ENCODE data around the gene PPFIA4. TPM values are rescaled to one million over a fixed set of nuclear protein-coding genes. Genes with fewer than 3 reads are reported as not detected.

The PPFIA4 gene
- total and polyA plus RNA-seq, 8 donors: 0.29 to 2.2 (median 0.89) TPM; not detected in 1

DNA sequence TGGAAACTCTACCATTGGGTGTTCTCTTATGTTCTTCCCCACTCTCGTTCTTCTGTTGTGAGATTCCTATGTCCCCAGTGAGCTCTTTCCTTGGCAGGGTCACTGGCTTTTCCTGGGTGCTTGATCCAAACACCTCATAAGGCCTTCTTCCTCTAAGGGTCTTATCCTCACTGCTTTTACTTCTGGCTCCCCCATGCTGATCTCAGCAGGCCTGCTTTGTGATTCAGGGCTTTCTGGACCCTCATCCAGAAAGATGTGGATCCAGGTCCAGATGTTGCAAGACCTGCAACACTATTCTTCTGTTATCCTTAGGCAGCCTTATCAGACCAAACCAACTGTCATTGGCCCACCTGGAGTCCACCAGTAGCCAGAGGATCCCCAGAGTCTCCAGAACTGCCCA lies 70.7 kb downstream of the PPFIA4 start:
- H3K9me3 ChIP-seq: peaks cover 4 to 30% (median 17%) of the 10 kb centered on the region in 4 donors
- intact Hi-C loops (cut with DNase I; ENCODE audit: low total_unique reads): no loop called here
- WGBS, 5 donors: 75 to 91% (median 84%) methylated on average over 1 of the region's 1 CpG
- TF ChIP-seq EP300 (IDR thresholded peaks at IDR 0.05): no peak
- TF ChIP-seq POLR2AphosphoS5 (IDR thresholded peaks at IDR 0.05): no peak
- TF ChIP-seq, protein P1, sequence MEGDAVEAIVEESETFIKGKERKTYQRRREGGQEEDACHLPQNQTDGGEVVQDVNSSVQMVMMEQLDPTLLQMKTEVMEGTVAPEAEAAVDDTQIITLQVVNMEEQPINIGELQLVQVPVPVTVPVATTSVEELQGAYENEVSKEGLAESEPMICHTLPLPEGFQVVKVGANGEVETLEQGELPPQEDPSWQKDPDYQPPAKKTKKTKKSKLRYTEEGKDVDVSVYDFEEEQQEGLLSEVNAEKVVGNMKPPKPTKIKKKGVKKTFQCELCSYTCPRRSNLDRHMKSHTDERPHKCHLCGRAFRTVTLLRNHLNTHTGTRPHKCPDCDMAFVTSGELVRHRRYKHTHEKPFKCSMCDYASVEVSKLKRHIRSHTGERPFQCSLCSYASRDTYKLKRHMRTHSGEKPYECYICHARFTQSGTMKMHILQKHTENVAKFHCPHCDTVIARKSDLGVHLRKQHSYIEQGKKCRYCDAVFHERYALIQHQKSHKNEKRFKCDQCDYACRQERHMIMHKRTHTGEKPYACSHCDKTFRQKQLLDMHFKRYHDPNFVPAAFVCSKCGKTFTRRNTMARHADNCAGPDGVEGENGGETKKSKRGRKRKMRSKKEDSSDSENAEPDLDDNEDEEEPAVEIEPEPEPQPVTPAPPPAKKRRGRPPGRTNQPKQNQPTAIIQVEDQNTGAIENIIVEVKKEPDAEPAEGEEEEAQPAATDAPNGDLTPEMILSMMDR (IDR thresholded peaks at IDR 0.05): no peak
- TF ChIP-seq POLR2A (IDR thresholded peaks at IDR 0.05): no peak
- H3K27ac ChIP-seq: no peak overlapping the region
- peaks cover 0 to 8% (median under 1%) of the 10 kb centered on the region in 3 donors for H3K27me3 ChIP-seq
- H3K4me3 ChIP-seq: no peak overlapping the region
- H3K4me1 ChIP-seq: no peaks in the 10 kb centered on the region
- H3K36me3 ChIP-seq: no peaks in the 10 kb centered on the region
- no peak for DNase-seq

DNA sequence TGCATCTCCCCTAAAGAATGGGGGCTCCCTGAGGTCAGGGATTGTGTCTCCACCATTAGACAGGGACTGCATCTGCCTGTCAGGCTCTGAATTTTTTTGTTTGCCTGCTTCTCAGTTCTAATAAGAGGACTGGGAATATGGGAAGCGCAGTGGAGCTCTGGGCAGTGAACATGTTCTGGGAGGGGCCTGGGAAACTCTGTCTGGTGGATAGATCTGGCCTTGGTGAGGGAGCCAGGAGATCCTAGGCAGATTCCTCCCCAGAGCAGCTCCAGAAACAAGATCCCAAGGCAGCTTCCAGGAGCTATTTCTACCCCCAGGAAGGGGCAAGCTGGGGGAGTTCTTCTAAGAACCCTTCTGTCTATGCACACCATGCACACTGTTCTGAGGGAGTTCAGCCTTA lies 72.2 kb downstream of the PPFIA4 start:
- intact Hi-C loops (cut with DNase I; ENCODE audit: low total_unique reads): no loop called here
- Histone ChIP-seq H3K4me1 (no peaks in the 10 kb centered on the region), H3K9me3 (peaks cover 4 to 30% (median 17%) of the 10 kb centered on the region in 4 donors), H3K4me3 (no peak overlapping the region), H3K36me3 (no peaks in the 10 kb centered on the region), H3K27ac (no peak overlapping the region), H3K27me3 (peaks cover 0 to 8% (median 0%) of the 10 kb centered on the region in 3 donors)
- DNase-seq: peak in 1 of 2 donors; percentile 5
- 73 to 96% (median 88%) methylated on average over 1 of the region's 1 CpG for WGBS, 5 donors
- TF ChIP-seq EP300 (IDR thresholded peaks at IDR 0.05) (no peak), POLR2AphosphoS5 (IDR thresholded peaks at IDR 0.05) (no peak), POLR2A (IDR thresholded peaks at IDR 0.05) (no peak)
- TF ChIP-seq, protein P1 (IDR thresholded peaks at IDR 0.05): no peak

DNA sequence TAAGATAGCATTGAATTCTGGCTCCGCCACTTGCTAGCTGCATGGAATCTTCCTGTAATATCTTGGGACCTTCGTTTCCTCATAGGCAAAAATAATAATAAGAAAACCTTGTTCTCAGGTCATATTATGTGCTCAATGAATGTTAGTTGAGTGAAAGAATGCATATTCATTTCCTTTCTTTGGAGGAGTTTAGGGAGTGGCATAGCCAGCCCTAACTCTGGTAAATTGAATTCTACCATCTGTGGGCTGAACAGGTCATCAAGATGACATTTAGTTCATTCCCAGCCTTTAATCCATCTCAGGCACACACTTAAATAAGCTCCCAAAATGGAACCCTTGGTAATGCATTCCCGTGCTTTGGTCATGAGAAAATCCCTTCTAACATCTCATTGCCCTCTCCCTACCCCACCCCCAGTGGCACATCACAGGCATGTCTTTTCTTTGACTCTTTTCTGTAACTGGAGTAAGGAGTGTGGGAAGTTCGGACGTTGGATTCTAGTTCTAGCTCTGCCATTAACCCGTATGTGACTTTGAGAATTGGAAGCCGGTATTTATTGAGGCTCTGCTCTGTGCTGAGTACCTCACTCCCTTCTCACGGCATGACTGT lies 72.7 kb downstream of the PPFIA4 start:
- Histone ChIP-seq H3K27me3 (peaks cover 0 to 8% (median 0%) of the 10 kb centered on the region in 3 donors), H3K9me3 (peaks cover 4 to 28% (median 17%) of the 10 kb centered on the region in 4 donors), H3K36me3 (no peaks in the 10 kb centered on the region), H3K4me1 (no peaks in the 10 kb centered on the region), H3K4me3 (no peak overlapping the region), H3K27ac (no peak overlapping the region)
- WGBS, 5 donors: 80 to 89% (median 83%) methylated on average over 8 of the region's 8 CpGs
- TF ChIP-seq, protein P1 (IDR thresholded peaks at IDR 0.05): no peak
- TF ChIP-seq POLR2A (IDR thresholded peaks at IDR 0.05): no peak
- TF ChIP-seq POLR2AphosphoS5 (IDR thresholded peaks at IDR 0.05): no peak
- no peak for TF ChIP-seq EP300 (IDR thresholded peaks at IDR 0.05)
- intact Hi-C loops (cut with DNase I; ENCODE audit: low total_unique reads): no loop called here
- peak in 1 of 2 donors; percentile 8 for DNase-seq

DNA sequence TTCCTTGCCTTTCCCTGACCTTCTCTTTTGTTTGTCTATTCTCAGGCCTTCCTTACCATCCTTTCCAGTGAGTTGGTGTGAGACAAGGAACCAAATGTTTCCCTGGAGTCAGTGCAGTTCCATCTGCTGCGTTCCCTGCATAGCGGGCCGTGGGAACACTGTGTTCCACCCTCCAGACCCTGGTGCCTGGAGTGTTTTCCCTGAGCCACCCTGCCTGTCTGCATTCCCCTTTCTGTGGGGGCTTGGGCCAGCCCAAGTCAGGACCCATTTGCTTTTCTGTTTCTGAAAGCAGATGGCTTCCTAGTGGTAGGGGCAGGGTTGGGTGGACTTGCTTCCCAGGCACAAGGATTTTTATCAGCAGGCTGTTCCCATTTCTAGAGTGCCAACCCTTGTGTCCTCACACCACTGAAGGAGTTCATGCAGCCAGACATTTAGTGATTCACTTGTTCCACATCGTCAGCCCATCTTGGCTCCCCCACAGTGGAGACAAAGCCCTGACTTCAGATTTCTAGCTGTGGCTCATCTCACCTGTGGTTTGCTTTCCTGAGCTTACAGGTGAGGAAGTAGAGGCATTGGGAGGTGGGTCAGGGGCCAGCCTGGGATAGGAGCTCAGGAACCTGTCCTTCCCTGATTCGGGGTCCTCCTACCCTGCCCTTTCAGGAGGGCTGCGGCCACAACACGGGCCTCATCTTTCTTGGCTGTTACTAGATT lies 73.7 kb downstream of the PPFIA4 start:
- WGBS, 5 donors: 79 to 90% (median 87%) methylated on average over 7 of the region's 7 CpGs
- no peaks in the 10 kb centered on the region for H3K4me1 ChIP-seq
- TF ChIP-seq EP300 (IDR thresholded peaks at IDR 0.05): no peak
- TF ChIP-seq POLR2A (IDR thresholded peaks at IDR 0.05): no peak
- TF ChIP-seq, protein P1 (IDR thresholded peaks at IDR 0.05): no peak
- TF ChIP-seq POLR2AphosphoS5 (IDR thresholded peaks at IDR 0.05): no peak
- H3K27me3 ChIP-seq: peaks cover 0 to 8% (median 0%) of the 10 kb centered on the region in 3 donors
- H3K4me3 ChIP-seq: no peak overlapping the region
- intact Hi-C loops (cut with DNase I; ENCODE audit: low total_unique reads): no loop called here
- no peaks in the 10 kb centered on the region for H3K36me3 ChIP-seq
- peaks cover 4 to 19% (median 14%) of the 10 kb centered on the region in 4 donors for H3K9me3 ChIP-seq
- DNase-seq: peak in 1 of 2 donors; percentile 17
- H3K27ac ChIP-seq: no peak overlapping the region
